H1 (cell line): Measurements from ENCODE around the gene TNFRSF1A. TPM values are rescaled to one million over a fixed set of nuclear protein-coding genes. Genes with fewer than 3 reads are reported as not detected.

Source experiments
- ASH2L ChIP-seq: fragments of 200-600, 300-600 bp; sonication (generic); IDR thresholded peaks from one replicate; pipeline ENCODE4 v1.7.1; 2017; ENCODE audit warnings: low read length
- CREB1 ChIP-seq: IDR thresholded peaks from 2 replicates; pipeline ENCODE4 v1.6.1; 2012; ENCODE audit warnings: inconsistent platforms
- EZH2 ChIP-seq: fragments of 200-600 bp; sonication (generic); IDR thresholded peaks from 2 replicates; pipeline ENCODE4 v1.7.1; 2012; ENCODE audit warnings: low read depth, mild to moderate bottlenecking, moderate library complexity, low read length, inconsistent platforms; ENCODE audit not compliant: severe bottlenecking
- FOSL1 ChIP-seq: IDR thresholded peaks from 2 replicates; pipeline ENCODE4 v1.6.1; 2011; ENCODE audit warnings: mild to moderate bottlenecking, low read depth, low read length, moderate library complexity; ENCODE audit not compliant: insufficient read depth
- GTF2F1 ChIP-seq: IDR thresholded peaks from 2 replicates; pipeline ENCODE4 v1.6.1; 2012; ENCODE audit warnings: low read depth, low read length, improper control_type of control experiment, borderline replicate concordance
- JUN ChIP-seq: IDR thresholded peaks from 2 replicates; pipeline ENCODE4 v1.6.1; 2011; ENCODE audit warnings: low read depth, mild to moderate bottlenecking, improper control_type of control experiment, low read length
- RXRA ChIP-seq: IDR thresholded peaks from 2 replicates; pipeline ENCODE4 v1.6.1; 2011; ENCODE audit warnings: low read depth, mild to moderate bottlenecking, low read length, moderate library complexity; ENCODE audit not compliant: insufficient read depth
- SRF ChIP-seq: IDR thresholded peaks from 2 replicates; pipeline ENCODE4 v1.6.1; 2011; ENCODE audit warnings: mild to moderate bottlenecking, low read depth, low read length, moderate library complexity
- TCF12 ChIP-seq: IDR thresholded peaks from 2 replicates; pipeline ENCODE4 v1.6.1; 2011; ENCODE audit warnings: low read depth, mild to moderate bottlenecking, low read length
- polyA plus RNA-seq, 7 experiments: library from polyadenylated mRNA; depleted of rRNA in 3 of 7; stranded (reverse) in 5 of 7; unstranded in 2 of 7; fragments of >200 nt in 5 of 7; fragments of 200-250 nt in 2 of 7; gene quantifications; 1 replicate in 5 of 7; 2 replicates in 1 of 7; 4 replicates in 1 of 7; pipeline versions ENCODE4 v1.2.1 to v1.2.3, GENCODE V29; 2011 to 2013; ENCODE audit warnings: missing spikeins in 2 of 7, mixed read lengths in 2 of 7
- total RNA-seq: library from RNA; stranded (reverse); fragmentation: NEBNext Ultra II Directional; extraction: Animal tissue kit (Norgen Biotek cat#: 25700); gene quantifications from 2 replicates; pipeline ENCODE4 v1.2.1, GENCODE V29; 2021
- TF ChIP-seq, protein P1 (sequence below): IDR thresholded peaks from 2 replicates; pipeline ENCODE4 v1.6.1; 2012; ENCODE audit warnings: inconsistent platforms

TNFRSF1A gene
- total and polyA plus RNA-seq, 2 of the 8 experiments (the other 6 are each of a cell fraction or from before 2014, with no cell fraction given) = 28.7 to 42.1 TPM

DNA sequence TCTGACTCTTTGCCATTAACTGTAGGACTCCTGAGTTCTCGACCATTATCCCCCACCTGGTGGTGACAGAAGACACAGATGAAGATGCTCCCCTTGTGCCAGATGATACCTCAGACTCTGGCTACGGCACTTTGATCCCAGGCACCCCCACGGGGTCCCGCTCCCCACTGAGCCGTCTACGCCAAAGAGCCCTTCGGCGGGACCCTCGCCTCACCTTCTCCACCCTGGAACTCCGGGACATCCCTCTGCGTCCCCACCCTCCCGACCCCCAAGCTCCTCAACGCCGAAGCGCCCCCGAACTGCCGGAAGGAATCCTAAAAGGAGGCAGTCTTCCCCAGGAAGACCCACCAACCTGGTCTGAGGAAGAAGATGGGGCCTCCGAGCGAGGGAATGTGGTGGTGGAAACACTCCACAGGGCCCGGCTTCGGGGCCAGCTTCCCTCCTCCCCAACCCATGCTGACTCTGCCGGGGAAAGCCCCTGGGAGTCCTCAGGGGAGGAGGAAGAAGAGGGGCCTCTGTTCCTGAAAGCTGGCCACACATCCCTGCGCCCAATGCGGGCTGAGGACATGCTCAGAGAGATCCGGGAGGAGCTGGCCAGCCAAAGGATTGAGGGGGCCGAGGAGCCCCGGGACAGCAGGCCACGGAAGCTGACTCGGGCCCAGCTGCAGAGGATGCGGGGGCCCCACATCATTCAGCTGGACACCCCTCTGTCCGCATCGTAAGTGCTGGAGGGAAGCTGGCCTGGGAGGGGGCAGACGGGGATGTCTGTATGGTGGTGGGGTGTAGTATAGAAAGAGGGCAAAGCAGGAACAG is 14.4 kb downstream of the TNFRSF1A start (continued):
- no peak for TF ChIP-seq GTF2F1
- no peak for TF ChIP-seq JUN
- TF ChIP-seq SRF = no peak
- TF ChIP-seq EZH2 = no peak
- no peak for TF ChIP-seq TCF12
- no peak for TF ChIP-seq ASH2L
- TF ChIP-seq RXRA = no peak
- TF ChIP-seq, protein P1, sequence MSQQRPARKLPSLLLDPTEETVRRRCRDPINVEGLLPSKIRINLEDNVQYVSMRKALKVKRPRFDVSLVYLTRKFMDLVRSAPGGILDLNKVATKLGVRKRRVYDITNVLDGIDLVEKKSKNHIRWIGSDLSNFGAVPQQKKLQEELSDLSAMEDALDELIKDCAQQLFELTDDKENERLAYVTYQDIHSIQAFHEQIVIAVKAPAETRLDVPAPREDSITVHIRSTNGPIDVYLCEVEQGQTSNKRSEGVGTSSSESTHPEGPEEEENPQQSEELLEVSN = no peak
- TF ChIP-seq CREB1 = no peak
- TF ChIP-seq FOSL1 = no peak
